Activated B cell treated with CpG ODN at 0.5 μM for 24 hours (primary cell): ENCODE measurements around the gene KRT5. TPM values are rescaled to one million over a fixed set of nuclear protein-coding genes. Genes with fewer than 3 reads are reported as not detected.

Experiments
- ATAC-seq: fragments of 200-7000 bp; cut with Tn5 transposase; one replicate; pipeline ENCODE4 v1.10.0; 2021; ENCODE audit warnings: low read depth, mild to moderate bottlenecking, moderate library complexity
- CTCF ChIA-PET: fragments of 350-600 bp; sonication (Branson Sonifier 250); formaldehyde crosslinking; loops from one replicate; lab custom pipeline; 2021; ENCODE audit warnings: antibody characterized with exemption; lab: Charles Lee
- POLR2A ChIA-PET: fragments of 350-600 bp; sonication (Branson Sonifier 250); formaldehyde crosslinking; loops from one replicate; lab custom pipeline; 2021; ENCODE audit warnings: antibody characterized with exemption; lab: Charles Lee
- DNase-seq: peaks from one replicate; pipeline ENCODE4 v3.0.0; 2022
- H3K27ac Mint-ChIP-seq: one replicate; pipeline ENCODE4 v1.8.0; 2020; ENCODE audit warnings: mixed read lengths
- H3K27me3 Mint-ChIP-seq: one replicate; pipeline ENCODE4 v1.8.0; 2021; ENCODE audit warnings: mixed read lengths
- H3K36me3 Mint-ChIP-seq: one replicate; pipeline ENCODE4 v1.8.0; 2021; ENCODE audit warnings: low read depth, mixed read lengths
- H3K4me1 Mint-ChIP-seq: one replicate; pipeline ENCODE4 v1.8.0; 2021; ENCODE audit warnings: mixed read lengths
- H3K4me3 Mint-ChIP-seq: one replicate; pipeline ENCODE4 v1.8.0; 2020; ENCODE audit warnings: mild to moderate bottlenecking, mixed read lengths
- H3K9me3 Mint-ChIP-seq: one replicate; pipeline ENCODE4 v1.8.0; 2020; ENCODE audit warnings: mixed read lengths
- intact Hi-C: fragments of 100-400 bp; cut with micrococcal nuclease; formaldehyde crosslinking; loops from one replicate; pipeline ENCODE4 v1.15.1; 2024
- total RNA-seq: library from RNA; stranded (reverse); gene quantifications from 2 replicates; pipeline ENCODE4 v1.2.3, GENCODE V29; 2022
- TF ChIP-seq, protein P1 (sequence below): fragments of 200-600 bp; IDR thresholded peaks from one replicate; pipeline ENCODE4 v1.8.0; 2022; ENCODE audit warnings: antibody characterized with exemption, mild to moderate bottlenecking

Gene KRT5
- total RNA-seq, result not detected in 2 replicates

DNA sequence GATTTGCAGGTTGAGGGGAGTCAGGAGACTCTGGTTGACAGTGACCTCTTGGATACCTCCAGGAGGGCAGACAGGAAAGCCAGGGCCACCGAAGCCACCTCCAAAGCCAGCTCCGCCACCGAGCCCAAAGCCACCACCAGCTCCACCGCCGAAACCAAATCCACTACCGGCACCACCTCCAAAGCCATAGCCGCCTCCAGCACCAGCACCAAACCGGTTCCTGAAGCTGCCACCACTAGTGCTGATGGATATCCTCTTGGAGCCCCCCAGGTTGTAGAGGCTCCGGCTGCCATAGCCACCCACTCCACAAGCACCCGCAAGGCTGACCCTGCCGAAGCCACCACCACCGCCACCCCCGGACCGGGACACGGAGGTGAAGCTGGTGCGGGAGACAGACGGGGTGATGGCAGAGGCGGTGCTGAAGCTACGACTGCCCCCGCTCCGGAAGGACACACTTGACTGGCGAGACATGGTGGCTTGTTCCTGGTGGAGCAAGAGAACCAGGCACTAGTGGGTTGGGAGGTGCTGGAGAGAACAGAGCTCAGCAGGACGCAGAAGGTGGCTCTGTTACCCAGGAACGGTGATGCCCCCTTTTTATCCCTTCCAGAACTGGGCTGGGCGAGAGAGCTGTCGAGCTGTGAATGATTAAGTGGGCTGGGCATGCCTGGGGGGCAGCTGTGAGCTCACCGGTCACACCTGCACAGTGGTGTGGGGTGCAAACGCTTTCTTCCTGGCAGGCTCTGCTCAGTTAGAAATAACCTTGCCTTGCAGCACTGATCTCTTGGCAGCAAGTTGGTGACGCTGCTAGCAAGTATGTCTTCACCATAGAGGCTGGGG lies at the start of gene KRT5:
KRT5 (minus strand) TSS at position 569 of the 837 bp plus-strand sequence; CDS start at position 471, 98 bp downstream.
- no peak for DNase-seq
- no peak within 1 kb of the TSS for H3K27ac Mint-ChIP-seq
- CTCF ChIA-PET, result no interaction called here

DNA sequence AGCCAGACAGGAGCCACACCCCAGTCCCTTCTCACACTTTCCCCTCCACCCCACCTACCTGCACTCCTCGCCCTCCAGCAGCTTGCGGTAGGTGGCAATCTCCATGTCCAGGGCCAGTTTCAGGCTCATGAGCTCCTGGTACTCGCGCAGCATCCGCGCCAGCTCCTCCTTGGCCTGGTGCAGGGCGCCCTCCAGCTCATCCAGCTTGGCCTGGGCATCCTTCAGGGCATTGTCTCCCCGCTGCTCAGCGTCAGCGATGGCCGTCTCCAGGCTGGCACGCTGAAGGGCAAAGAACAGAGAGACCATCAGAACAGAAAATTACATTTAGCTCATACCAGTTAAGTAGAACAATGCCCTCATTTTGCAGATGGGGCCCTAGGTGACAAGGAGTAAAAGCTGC lies 47.9 kb upstream of the KRT5 start:
- Mint-ChIP-seq H3K36me3 (no peaks in the 10 kb centered on the region), H3K27ac (no peak overlapping the region), H3K9me3 (no peaks in the 10 kb centered on the region), H3K4me3 (no peak overlapping the region), H3K4me1 (no peaks in the 10 kb centered on the region), H3K27me3 (peaks cover 19% of the 10 kb centered on the region)
- TF ChIP-seq, protein P1, sequence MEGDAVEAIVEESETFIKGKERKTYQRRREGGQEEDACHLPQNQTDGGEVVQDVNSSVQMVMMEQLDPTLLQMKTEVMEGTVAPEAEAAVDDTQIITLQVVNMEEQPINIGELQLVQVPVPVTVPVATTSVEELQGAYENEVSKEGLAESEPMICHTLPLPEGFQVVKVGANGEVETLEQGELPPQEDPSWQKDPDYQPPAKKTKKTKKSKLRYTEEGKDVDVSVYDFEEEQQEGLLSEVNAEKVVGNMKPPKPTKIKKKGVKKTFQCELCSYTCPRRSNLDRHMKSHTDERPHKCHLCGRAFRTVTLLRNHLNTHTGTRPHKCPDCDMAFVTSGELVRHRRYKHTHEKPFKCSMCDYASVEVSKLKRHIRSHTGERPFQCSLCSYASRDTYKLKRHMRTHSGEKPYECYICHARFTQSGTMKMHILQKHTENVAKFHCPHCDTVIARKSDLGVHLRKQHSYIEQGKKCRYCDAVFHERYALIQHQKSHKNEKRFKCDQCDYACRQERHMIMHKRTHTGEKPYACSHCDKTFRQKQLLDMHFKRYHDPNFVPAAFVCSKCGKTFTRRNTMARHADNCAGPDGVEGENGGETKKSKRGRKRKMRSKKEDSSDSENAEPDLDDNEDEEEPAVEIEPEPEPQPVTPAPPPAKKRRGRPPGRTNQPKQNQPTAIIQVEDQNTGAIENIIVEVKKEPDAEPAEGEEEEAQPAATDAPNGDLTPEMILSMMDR, result no peak
- POLR2A ChIA-PET, result no interaction called here
- ATAC-seq (no peak), DNase-seq (no peak)
- CTCF ChIA-PET, result no interaction called here
- intact Hi-C loops, result no loop called here

More for the DNA sequence above, at the start of gene KRT5:
- POLR2A ChIA-PET, result no interaction called here
- H3K9me3 Mint-ChIP-seq, result no peaks in the 10 kb centered on the region
- H3K4me1 Mint-ChIP-seq, result no peaks in the 10 kb centered on the region
- H3K36me3 Mint-ChIP-seq, result no peaks in the 10 kb centered on the region
- no peak within 1 kb of the TSS for H3K4me3 Mint-ChIP-seq
- TF ChIP-seq, protein P1, result no peak
- intact Hi-C loops, result no loop called here
- H3K27me3 Mint-ChIP-seq, result no peaks in the 10 kb centered on the region
- no peak for ATAC-seq

DNA sequence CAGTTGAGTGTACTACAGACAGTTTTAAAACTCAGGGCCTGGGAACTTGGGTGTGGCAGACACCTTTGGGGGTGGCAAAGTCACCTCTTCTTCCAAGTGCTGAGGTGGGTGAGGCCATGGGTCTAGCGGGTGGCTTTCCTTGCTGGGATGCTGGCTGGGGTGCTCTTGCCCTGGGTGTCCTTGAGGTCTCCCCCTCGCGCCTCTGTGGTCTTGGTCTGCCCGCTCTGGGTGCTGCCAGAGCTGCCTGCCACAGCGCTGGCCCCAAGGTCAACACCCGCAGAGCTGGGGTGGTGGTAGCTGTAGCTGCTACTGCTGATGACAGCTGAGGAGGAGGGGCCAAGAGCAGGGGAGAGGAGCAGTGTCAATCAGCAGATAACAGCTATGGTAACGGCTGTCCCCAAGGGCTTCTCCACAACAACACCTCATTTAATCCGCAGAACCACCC lies 46.7 kb upstream of the KRT5 start:
- Mint-ChIP-seq H3K9me3 (no peaks in the 10 kb centered on the region), H3K36me3 (no peaks in the 10 kb centered on the region), H3K27ac (no peak overlapping the region), H3K27me3 (peaks cover 12% of the 10 kb centered on the region), H3K4me3 (no peak overlapping the region), H3K4me1 (no peaks in the 10 kb centered on the region)
- TF ChIP-seq, protein P1, result no peak
- ChIA-PET CTCF (no interaction called here), POLR2A (no interaction called here)
- intact Hi-C loops, result no loop called here
- ATAC-seq (no peak), DNase-seq (no peak)

DNA sequence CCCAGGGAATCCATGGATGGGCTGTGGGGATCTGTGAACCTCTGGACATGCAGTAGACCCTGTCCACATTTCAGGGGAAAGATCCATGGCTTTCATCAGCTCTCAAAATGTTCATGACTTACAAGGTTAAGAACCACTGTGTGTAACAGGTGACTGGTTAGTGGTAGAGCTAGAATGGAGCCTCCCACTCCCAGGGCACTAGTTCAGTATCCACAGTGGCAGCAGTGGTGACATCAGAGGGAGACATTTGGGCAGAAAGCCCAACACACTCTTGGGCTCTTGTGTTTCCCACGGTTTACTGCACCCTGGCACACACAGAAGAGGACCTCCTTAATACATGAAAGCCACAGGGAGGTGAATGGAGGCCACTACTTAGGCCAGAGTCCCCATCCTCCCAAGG lies 44.4 kb upstream of the KRT5 start:
- POLR2A ChIA-PET, result no interaction called here
- ATAC-seq (no peak), DNase-seq (no peak)
- CTCF ChIA-PET, result no interaction called here
- no peak overlapping the region for H3K4me3 Mint-ChIP-seq
- peaks cover 11% of the 10 kb centered on the region for H3K27me3 Mint-ChIP-seq
- no peaks in the 10 kb centered on the region for H3K36me3 Mint-ChIP-seq
- no peak overlapping the region for H3K27ac Mint-ChIP-seq
- H3K4me1 Mint-ChIP-seq, result no peaks in the 10 kb centered on the region
- TF ChIP-seq, protein P1, result no peak
- no peaks in the 10 kb centered on the region for H3K9me3 Mint-ChIP-seq
- intact Hi-C loops, result no loop called here

DNA sequence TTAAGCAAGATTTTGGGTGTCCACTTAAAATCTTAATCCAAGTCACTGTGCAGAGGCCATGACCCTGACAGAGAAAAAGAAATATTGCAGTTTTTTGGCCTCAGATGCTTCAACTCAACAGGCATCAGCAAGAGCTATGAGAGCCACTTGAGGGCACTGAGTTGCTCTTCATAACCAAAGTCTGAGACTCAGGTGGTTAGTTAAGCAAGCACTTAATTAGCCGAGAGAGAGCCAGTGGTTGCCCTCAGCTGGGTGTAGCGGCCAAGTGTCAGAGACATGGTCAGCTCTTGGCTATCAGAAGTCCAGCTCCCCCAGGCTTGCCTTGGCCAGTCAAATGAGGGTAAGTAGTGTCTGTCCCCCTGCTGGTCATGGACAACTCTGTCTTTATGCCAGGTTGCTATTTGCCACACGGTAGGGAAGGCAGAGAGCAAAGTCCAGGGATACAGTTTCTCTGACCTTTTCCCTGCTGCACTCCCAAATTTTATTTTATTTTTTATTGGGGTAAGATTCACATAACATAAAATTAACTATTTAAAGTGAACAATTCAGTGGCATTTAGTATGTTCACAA lies 41.8 kb upstream of the KRT5 start:
- intact Hi-C loops, result no loop called here
- Mint-ChIP-seq H3K9me3 (no peaks in the 10 kb centered on the region), H3K36me3 (no peaks in the 10 kb centered on the region), H3K4me1 (no peaks in the 10 kb centered on the region), H3K27me3 (peaks cover 8% of the 10 kb centered on the region), H3K4me3 (no peak overlapping the region), H3K27ac (no peak overlapping the region)
- no peak for ATAC-seq
- TF ChIP-seq, protein P1, result no peak
- DNase-seq, result no peak
- ChIA-PET CTCF (no interaction called here), POLR2A (no interaction called here)
